OCI-M2 (cell line): ENCODE results near the gene PTCD2.

Experiments used
- DNase-seq: peaks from one replicate; lab custom pipeline; 2025; ENCODE audit not compliant: unreplicated experiment; lab: John Stamatoyannopoulos, UW

Gene PTCD2

GRCh38 chr5:72412283-72413055, 92.3 kb downstream of the PTCD2 start:
- no peak for DNase-seq

GRCh38 chr5:72415616-72416325, 95.6 kb downstream of the PTCD2 start:
- DNase-seq, result no peak

- DNase-seq, result no peak
These were observed 97.3 kb downstream of the PTCD2 start for GRCh38 chr5:72417333-72418062.
